SK-N-DZ (cell line): Measurements from ENCODE around the gene HPS5.

Experiments
- DNase-seq: peaks from one replicate; pipeline ENCODE4 v3.0.0-alpha.2; 2015; ENCODE audit warnings: low spot score

Gene HPS5

GRCh38 chr11:18319914-18320313, 2.0 kb downstream of the HPS5 start:
- no peak for DNase-seq

- no peak for DNase-seq
Observed at GRCh38 chr11:18317551-18317950, 4.4 kb downstream of the HPS5 start.

DNA sequence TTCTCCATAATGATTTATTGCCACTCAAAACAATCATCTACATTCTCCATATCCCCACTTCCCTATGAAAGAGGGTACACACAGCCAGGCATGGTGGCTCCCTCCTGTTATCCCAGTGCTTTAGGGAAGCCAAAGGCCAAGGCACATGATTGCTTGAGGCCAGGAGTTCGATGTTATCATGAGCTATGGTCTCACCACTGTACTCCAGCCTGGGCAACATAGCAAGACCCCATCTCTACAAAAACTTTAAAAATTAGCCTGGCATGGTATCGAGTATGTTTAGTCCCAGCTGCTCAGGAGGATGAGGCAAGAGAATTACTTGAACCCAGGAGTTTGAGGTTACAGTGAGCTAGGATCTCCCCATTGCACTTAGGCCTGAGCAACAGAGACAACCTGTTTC, 6.0 kb downstream of the HPS5 start:
- no peak for DNase-seq

DNA sequence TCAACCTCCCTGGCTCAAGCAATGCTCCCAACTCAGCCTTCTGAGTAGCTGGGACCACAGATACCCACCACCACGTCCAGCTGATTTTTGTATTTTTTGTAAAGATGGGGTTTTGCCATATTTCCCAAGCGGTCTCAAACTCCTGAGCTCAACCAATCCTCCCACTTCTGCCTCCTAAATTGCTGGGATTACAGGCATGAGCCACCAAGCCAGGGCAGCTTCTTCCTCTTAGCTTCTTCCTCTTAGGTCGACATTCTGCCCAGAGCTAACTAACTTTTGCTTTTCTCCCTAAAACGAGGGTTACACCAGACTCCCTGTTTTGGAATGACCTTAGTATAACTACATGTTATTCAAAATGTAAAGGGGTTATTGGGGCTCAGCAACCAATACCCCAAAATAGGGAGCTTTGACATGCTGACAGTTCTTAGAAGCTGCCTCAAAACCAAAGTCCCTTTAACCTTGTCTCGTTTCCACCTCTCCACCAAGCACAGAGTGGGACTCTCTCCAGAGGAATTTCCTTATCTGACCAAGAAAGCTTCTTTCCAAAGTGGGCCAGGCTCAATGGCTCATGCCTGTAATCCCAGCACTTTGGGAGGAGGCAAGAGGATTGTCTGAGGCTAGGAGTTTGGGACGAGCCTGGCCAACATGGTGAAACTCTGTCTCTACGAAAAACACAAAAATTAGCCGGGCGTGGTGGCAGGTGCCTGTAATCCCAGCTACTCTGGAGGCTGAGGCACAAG, 7.0 kb downstream of the HPS5 start:
- DNase-seq, result no peak

- DNase-seq, result no peak
Observed at GRCh38 chr11:18313965-18314763, 7.8 kb downstream of the HPS5 start.

- no peak for DNase-seq
Observed at GRCh38 chr11:18312663-18313420, 9.1 kb downstream of the HPS5 start.

DNA sequence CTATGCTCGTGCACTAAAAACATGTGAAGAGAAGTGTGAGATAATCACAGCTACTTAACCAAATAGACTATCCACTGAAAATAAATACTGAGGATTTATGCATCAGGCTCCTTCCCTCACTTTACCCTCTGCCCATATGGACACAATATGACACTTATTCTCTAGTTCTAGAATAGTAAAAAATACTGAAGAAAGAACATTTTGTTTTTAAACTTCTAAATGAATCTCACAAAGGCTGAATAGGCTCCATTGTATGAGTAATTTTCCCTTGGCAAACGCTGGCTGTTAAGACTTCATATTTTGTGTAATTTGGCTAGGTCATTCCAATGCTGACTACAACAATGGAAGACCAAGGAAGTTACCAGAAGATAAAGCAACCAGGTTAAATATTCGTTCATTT, 9.9 kb downstream of the HPS5 start:
- no peak for DNase-seq

- DNase-seq, result no peak
Observed at GRCh38 chr11:18310800-18311340, 11.1 kb downstream of the HPS5 start.

GRCh38 chr11:18309691-18310090, 12.2 kb downstream of the HPS5 start:
- DNase-seq, result no peak

DNA sequence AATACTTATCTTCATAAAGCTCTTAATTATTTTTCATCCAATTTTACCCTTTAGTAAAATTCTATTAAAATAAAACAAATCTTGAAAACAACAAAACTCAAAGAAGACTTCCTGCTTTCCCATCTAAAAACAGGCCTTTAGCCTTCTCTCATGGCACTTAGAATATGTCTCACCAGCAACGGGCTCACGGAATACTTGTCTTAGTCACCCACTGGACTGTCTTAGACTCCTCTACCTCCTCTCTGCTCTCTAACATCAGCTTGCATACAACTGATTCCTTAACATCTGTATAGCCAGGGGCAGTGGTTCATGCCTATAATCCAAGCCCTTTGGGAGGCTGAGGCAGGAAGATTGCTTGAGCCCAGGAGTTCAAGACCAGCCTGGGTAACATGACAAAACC, 13.7 kb downstream of the HPS5 start:
- DNase-seq, result no peak

DNA sequence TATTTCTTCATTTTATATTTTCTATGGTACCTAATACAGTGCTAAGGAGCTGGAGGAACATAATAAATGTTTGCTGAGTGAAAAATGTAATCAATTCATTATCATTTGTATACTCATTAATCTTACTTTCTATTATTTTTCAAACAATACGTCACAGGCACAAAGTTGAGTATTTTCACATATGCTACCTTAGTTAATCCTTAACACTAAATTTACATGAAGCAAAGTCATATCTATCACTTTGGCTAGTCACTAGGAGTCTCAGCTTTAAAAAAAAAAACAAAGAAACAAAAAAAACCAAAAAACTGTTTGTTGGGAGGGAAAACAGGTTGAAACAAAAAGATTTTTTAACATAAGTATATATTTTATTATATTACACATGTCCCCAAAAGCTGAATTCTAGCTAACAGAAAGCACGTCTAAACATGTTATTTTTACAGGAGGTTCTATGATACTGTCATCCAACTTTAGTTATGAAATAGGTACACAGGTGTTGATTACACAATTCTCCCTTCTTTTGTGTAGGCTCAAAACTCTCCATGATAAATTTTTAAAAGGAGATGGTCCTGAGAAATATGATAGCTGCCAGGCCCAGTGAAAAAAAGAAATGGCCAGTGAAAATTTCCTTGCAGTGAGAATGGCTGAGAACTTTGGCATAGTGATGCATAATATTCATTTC, 14.3 kb downstream of the HPS5 start:
- no peak for DNase-seq

DNA sequence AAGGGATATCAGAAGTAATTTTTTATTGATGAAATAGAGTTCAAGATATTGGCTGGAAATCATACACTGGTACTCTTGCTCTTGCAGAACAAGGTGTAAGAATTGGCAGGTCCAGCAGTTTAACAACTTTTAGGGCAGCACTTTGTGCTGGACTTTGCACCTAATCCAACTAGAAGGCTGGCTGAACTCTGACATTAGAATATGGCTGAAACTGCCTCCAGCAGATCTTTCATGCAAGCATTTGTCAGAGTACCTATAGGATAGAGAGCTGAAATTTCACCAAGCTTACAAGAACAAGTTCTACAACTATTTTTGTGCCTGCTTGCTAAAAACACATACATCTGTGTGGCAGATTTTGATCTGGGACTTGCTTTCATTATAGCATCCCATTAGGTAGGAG, 17.2 kb downstream of the HPS5 start:
- no peak for DNase-seq

DNA sequence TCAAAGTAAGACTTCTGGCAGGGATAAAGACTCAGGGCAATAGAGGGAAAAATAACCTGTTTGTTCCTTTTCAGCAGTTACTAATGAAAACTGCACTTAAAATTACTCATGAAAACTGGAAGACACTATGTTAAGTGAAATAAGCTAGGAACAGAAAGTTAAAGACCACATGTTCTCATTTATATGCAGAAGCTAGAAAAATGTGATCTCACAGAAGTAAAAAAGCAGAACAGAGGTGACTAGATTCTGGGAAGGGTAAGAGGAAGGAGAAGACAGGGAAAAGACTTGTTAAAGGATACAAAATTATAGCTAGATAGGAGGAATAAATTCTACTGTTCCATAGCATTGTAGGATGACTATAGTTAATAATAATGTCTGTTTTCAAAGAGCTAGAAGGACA, 22.2 kb downstream of the HPS5 start:
- DNase-seq, result no peak

- DNase-seq, result no peak
Observed at GRCh38 chr11:18295316-18295715, 26.6 kb downstream of the HPS5 start.

GRCh38 chr11:18294862-18295261, 27.1 kb downstream of the HPS5 start:
- DNase-seq, result no peak

DNA sequence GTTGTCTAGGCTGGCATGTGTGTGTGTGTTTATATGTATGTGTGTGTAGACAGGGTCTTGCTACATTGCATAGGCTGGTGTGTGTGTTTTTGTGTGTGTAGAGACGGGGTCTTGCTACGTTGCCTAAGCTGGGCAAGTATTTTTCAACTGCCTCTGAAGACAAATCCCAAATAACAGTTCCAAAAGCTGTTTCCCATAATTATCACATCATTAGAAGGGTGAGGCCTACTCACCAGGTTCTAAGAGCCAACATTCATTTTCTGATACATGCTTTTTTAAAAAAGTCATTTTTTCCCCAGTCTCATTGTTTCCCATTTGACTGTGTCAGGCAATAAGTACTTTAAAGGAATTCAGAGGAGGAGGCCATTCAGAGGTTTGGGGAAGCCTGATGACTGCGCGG, 33.0 kb downstream of the HPS5 start:
- DNase-seq, result no peak

- DNase-seq, result no peak
Observed at GRCh38 chr11:18285841-18286240, 36.1 kb downstream of the HPS5 start.

DNA sequence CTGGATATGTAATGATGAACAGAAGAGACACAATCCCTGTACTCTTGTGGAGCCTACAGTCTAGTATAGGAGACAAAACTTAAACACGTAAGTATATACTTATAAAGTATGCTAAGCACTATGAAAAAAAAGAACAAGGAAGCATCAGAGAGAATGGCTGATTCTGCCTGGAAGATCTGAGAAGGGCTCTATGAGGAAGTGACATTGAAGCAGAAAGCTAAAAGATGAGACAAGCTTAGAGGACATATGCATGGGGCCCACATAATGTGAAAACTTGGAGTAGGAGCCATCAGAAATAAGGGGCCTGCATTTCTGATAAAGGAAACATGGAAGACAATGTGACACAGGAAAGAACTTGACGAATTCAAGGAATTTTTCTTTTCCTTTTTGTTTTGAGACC, 39.3 kb downstream of the HPS5 start:
- DNase-seq, result no peak

DNA sequence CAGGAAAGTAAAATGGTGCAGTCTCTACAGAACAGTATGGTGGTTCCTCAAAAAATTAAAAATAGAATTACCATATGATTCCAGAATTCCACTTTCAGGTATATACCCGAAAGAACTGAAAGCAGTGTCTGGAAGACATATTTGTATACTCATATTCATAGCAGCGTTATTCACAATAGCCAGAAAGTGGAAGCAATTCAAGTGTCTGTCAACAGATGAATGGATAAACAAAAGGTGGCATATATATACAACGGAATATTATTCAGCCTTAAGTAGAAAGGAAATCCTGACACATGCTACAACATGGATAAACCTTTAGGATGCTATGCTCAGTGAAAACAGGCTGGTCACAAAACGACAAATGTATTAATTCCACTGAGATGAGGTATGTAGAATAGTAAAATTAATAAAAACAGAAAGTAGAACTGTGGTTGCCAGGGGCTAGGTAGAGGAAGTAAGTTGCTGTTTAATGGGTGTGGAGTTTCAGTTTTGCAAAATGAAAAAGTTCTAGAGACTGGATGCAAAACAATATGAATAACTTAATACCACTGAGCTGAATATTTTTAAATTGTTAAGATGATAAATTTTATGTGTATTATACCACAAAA, 41.4 kb downstream of the HPS5 start:
- DNase-seq, result no peak

DNA sequence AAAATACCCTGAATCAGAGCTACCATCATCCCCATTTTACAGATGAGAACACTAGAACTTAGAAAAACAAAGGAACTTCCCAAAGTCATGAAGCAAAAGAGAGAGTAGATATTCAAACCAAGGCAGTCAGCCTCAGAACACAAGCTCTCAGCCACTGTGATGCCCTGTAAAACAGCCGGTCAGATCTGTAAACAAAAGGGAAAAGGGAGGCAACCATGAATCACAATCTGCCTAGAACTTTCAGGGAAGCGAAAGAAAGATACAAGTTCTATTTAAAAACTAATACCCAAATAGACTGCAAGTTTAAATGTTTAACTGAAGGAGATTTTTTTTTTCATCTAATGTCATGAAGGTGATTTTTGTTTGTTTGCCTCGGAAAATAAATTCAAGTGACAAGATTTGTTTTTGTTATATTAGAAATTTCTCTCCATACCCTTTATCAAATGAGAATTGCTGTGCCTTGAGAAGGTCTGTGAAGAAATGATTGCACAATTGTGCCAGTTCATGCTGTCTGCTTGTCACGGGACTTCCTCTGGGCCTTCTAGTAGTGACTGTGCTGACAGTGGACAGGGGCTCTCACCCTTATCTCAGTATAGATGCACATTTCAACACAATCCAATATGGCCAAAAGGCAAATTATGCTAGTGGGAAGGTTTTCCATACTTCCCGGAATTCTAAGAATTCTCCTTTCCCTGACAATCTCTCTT, 44.2 kb downstream of the HPS5 start:
- no peak for DNase-seq

DNA sequence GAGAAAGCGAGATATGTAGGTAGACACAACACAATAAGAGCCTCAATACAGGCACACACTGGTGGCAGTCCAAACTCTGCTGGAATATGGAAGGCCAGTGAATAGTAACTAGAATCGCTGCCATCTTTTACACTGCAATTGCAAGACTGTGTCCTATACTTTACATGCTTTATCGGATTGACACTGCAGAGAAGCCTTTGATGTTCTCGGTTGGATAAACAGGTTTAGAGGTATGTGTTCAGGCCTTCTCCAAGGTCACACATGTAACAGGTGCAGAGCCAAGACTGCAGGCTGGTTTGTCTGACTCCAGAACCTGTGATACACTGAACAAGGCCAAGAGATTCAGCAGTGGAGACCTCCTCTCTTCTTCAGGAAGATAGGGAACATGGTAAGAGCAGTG, 50.7 kb downstream of the HPS5 start:
- DNase-seq, result no peak
